Testis (tissue), 2 donors: ENCODE results near the gene SFTPA2.

Experiments
- CTCF ChIP-seq, 3 experiments: fragments of 450-650 bp in 2 of 3; fragments of 200-600 bp in 1 of 3; sonication (generic) in 1 of 3; IDR thresholded peaks; one replicate each; pipeline ENCODE4 v1.5.1; 2016 to 2019; ENCODE audit warnings: antibody characterized with exemption in 3 of 3, mild to moderate bottlenecking in 2 of 3, moderate library complexity in 1 of 3
- POLR2A ChIP-seq: fragments of 450-650 bp; IDR thresholded peaks from one replicate; pipeline ENCODE4 v1.6.1; 2017; ENCODE audit warnings: antibody characterized with exemption, mild to moderate bottlenecking, moderate library complexity

- TF ChIP-seq CTCF (IDR thresholded peaks at IDR 0.05) (no peak), POLR2A (no peak)
Observed at GRCh38 chr10:79585870-79586527, 25.8 kb upstream of the SFTPA2 start.
